Measurements from ENCODE around the gene PUM1. TPM values are rescaled to one million over a fixed set of nuclear protein-coding genes. Genes with fewer than 3 reads are reported as not detected.

The PUM1 gene
- total and polyA plus RNA-seq, 12 donors: 22.6 to 167 (median 91.5) TPM

DNA sequence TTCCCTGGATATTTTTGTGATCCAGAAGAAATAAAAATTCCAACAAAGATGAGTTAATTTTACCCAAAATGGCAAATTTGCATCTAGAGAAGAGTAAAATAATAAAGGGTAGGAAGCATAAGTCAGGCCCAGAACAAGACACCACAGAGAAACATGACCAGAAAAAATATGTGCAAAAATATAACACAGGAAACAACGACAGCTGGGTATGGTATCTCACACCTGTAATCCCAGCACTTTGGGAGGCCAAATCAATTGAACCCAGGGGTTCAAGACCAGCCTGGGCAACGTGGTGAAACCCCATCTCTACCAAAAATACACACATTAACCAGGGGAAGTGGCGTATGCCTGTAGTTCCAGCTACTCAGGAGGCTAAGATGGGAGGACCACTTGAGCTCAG is 117.2 kb downstream of the PUM1 start:
- no peak for DNase-seq
- Histone ChIP-seq H3K27ac (no peak overlapping the region), H3K36me3 (replicated peaks in 1 of 2) (peaks cover 0 to 78% of the 10 kb centered on the region in 2 donors), H3K4me3 (no peak overlapping the region), H3K4me1 (replicated peaks in 1 of 2) (no peaks in the 10 kb centered on the region), H3K9me3 (replicated peaks in 1 of 3) (no peaks in the 10 kb centered on the region), H3K27me3 (no peaks in the 10 kb centered on the region)
- WGBS, 4 donors: 91 to 95% (median 94%) methylated on average over 3 of the region's 3 CpGs
- TF ChIP-seq, protein P1, sequence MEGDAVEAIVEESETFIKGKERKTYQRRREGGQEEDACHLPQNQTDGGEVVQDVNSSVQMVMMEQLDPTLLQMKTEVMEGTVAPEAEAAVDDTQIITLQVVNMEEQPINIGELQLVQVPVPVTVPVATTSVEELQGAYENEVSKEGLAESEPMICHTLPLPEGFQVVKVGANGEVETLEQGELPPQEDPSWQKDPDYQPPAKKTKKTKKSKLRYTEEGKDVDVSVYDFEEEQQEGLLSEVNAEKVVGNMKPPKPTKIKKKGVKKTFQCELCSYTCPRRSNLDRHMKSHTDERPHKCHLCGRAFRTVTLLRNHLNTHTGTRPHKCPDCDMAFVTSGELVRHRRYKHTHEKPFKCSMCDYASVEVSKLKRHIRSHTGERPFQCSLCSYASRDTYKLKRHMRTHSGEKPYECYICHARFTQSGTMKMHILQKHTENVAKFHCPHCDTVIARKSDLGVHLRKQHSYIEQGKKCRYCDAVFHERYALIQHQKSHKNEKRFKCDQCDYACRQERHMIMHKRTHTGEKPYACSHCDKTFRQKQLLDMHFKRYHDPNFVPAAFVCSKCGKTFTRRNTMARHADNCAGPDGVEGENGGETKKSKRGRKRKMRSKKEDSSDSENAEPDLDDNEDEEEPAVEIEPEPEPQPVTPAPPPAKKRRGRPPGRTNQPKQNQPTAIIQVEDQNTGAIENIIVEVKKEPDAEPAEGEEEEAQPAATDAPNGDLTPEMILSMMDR (IDR thresholded peaks at IDR 0.05): no peak
- TF ChIP-seq POLR2A (IDR thresholded peaks at IDR 0.05): no peak
- intact Hi-C loops (cut with DNase I): no loop called here

DNA sequence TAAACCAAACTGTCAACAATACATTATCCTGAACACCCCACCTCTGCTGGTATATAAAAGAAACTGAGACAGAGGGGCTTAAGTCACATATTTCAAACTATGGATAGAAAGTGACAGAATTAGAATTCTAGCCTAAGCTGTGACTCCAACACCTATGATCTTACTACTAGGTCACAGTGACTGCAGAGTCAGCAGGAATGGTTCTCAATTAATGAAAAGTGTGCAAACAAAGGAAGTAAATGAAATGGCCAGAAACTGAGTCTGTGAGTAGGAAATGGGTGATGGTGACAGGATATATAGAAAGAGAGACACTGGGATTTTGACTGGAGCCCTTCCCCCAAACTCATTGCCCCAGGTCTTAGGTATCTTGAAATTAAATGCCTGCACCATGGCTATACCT is 118.3 kb downstream of the PUM1 start:
- TF ChIP-seq, protein P1 (IDR thresholded peaks at IDR 0.05): no peak
- no peak for TF ChIP-seq POLR2A (IDR thresholded peaks at IDR 0.05)
- Histone ChIP-seq H3K36me3 (replicated peaks in 1 of 2) (peaks cover 0 to 81% of the 10 kb centered on the region in 2 donors), H3K9me3 (replicated peaks in 1 of 3) (no peaks in the 10 kb centered on the region), H3K27ac (no peak overlapping the region), H3K27me3 (no peaks in the 10 kb centered on the region), H3K4me3 (no peak overlapping the region), H3K4me1 (replicated peaks in 1 of 2) (peaks cover 0 to 7% of the 10 kb centered on the region in 2 donors)
- intact Hi-C loops (cut with DNase I): no loop called here
- no peak for DNase-seq

DNA sequence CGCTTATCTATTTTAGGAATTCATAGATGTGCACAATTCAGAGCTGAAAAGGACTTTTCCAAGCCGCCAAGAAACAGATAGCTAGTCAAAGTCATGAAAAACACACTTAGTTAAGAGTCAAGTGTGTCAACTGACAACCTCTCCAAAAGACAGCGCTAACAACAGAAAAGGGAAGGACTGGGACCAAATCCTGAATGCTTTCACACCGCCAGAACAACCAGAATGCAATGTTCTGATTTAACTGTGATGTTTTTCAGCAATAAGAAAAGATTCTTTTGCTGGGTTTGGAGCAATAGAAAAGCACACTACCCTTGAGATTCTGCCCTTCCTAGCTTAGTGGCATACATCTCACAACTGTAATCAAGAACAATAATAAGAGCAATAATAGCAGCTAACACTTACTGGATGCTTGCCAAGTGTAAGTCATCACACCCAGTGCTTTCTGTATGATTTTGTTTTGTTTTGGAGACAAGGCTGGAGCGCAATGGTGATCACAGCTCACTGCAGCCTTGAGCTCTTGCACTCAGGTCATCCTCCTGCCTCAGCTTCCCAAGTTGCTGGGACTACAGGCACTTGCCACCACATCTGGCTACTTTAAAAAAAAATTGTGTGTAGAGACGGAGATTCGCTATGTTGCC is 123.1 kb downstream of the PUM1 start:
- intact Hi-C loops (cut with DNase I): no loop called here
- no peak overlapping the region for H3K27ac ChIP-seq
- H3K4me3 ChIP-seq: no peak overlapping the region
- H3K27me3 ChIP-seq: no peaks in the 10 kb centered on the region
- 83 to 92% (median 89%) methylated on average over 7 of the region's 7 CpGs for WGBS, 4 donors
- no peaks in the 10 kb centered on the region for H3K9me3 ChIP-seq (replicated peaks in 1 of 3)
- no peak for DNase-seq
- H3K4me1 ChIP-seq (replicated peaks in 1 of 2): peaks cover 0 to 7% of the 10 kb centered on the region in 2 donors
- no peak for TF ChIP-seq POLR2A (IDR thresholded peaks at IDR 0.05)
- TF ChIP-seq, protein P1 (IDR thresholded peaks at IDR 0.05): no peak
- peaks cover 0 to 81% of the 10 kb centered on the region in 2 donors for H3K36me3 ChIP-seq (replicated peaks in 1 of 2)

DNA sequence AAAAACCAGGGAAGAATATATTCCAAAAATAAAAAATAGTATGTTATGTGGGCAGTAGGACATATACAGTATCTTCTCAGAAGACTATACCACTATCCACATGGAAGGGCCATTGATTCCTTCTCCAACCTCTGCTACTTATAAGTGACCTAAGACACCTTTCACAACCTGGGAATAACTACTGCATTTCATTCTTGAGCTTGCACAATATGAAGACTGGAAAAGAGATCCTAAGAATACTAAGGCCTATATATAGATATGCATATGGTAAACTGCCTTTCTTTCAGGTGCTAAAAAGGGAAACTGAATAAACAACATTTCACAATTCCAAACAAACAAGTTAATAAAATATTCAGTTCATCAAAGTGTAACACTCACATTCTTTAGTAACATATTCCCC is 125.0 kb downstream of the PUM1 start:
- no peak for DNase-seq
- H3K4me3 ChIP-seq: no peak overlapping the region
- peaks cover 0 to 84% of the 10 kb centered on the region in 2 donors for H3K36me3 ChIP-seq (replicated peaks in 1 of 2)
- TF ChIP-seq POLR2A (IDR thresholded peaks at IDR 0.05): no peak
- TF ChIP-seq, protein P1 (IDR thresholded peaks at IDR 0.05): no peak
- no peaks in the 10 kb centered on the region for H3K9me3 ChIP-seq (replicated peaks in 1 of 3)
- H3K27me3 ChIP-seq: no peaks in the 10 kb centered on the region
- peaks cover 0 to 7% of the 10 kb centered on the region in 2 donors for H3K4me1 ChIP-seq (replicated peaks in 1 of 2)
- H3K27ac ChIP-seq: no peak overlapping the region
- intact Hi-C loops (cut with DNase I): no loop called here

All from adrenal gland (tissue), 12 donors.